Mesenteric fat pad (tissue), 1 donor: ENCODE data around the gene SURF6. TPM values are rescaled to one million over a fixed set of nuclear protein-coding genes. Genes with fewer than 3 reads are reported as not detected.
A peak's percentile ranks its signal among the peaks of the same experiment; 100 is the strongest.
"Not testable (repeated sequence)": the region's sequence is repeated elsewhere in the genome, so short reads cannot be mapped to it uniquely, and the experiment has no call there.

Experiments used
- DNase-seq: peaks from one replicate; pipeline ENCODE4 v3.0.0-alpha.2; 2020; ENCODE audit warnings: low spot score
- total RNA-seq: library from RNA; stranded (reverse); fragmentation: NEBNext Ultra II Directional; extraction: Animal tissue kit (Norgen Biotek cat#: 25700); gene quantifications from one replicate; pipeline ENCODE4 v1.2.1, GENCODE V29; 2021
- donor health status: DM: yes; HTN: yes; CAD: no.

SURF6 gene
- total RNA-seq, 1 donor from 2014 or later: 15.8 TPM

- DNase-seq: not testable (repeated sequence)
Measured at GRCh38 chr9:133329306-133330156, 6.5 kb downstream of the SURF6 start.

- no peak for DNase-seq
Measured at GRCh38 chr9:133327834-133328484, 8.0 kb downstream of the SURF6 start.

GRCh38 chr9:133327021-133327420 lies 9.0 kb downstream of the SURF6 start:
- not testable (repeated sequence) for DNase-seq

- DNase-seq: no peak
Measured at GRCh38 chr9:133323991-133324703, 11.8 kb downstream of the SURF6 start.

GRCh38 chr9:133323211-133323610 lies 12.8 kb downstream of the SURF6 start:
- DNase-seq: no peak

- no peak for DNase-seq
Measured at GRCh38 chr9:133322701-133323100, 13.3 kb downstream of the SURF6 start.

- DNase-seq: peak; percentile 67
Measured at GRCh38 chr9:133321411-133321935, 14.5 kb downstream of the SURF6 start.

GRCh38 chr9:133320421-133320881 lies 15.5 kb downstream of the SURF6 start:
- DNase-seq: peak; percentile 72

- DNase-seq: peak; percentile 64
Measured at GRCh38 chr9:133317551-133317950, 18.4 kb downstream of the SURF6 start.

- no peak for DNase-seq
Measured at GRCh38 chr9:133315997-133316396, 20.0 kb downstream of the SURF6 start.

GRCh38 chr9:133309608-133310007 lies 26.4 kb downstream of the SURF6 start:
- no peak for DNase-seq

- DNase-seq: no peak
Measured at GRCh38 chr9:133307301-133307700, 28.7 kb downstream of the SURF6 start.

GRCh38 chr9:133306242-133307204 lies 29.5 kb downstream of the SURF6 start:
- DNase-seq: peak; percentile 69

GRCh38 chr9:133305731-133306130 lies 30.3 kb downstream of the SURF6 start:
- peak; percentile 67 for DNase-seq

GRCh38 chr9:133304477-133305377 lies 31.3 kb downstream of the SURF6 start:
- DNase-seq: peak; percentile 84

GRCh38 chr9:133304158-133304470 lies 31.9 kb downstream of the SURF6 start:
- peak; percentile 75 for DNase-seq

- DNase-seq: peak; percentile 68
Measured at GRCh38 chr9:133303266-133304157, 32.5 kb downstream of the SURF6 start.
